ENCODE data around the gene GFM1. TPM values are rescaled to one million over a fixed set of nuclear protein-coding genes. Genes with fewer than 3 reads are reported as not detected.

GFM1 gene
- total RNA-seq, 1 donor from 2014 or later, result 31.7 TPM

DNA sequence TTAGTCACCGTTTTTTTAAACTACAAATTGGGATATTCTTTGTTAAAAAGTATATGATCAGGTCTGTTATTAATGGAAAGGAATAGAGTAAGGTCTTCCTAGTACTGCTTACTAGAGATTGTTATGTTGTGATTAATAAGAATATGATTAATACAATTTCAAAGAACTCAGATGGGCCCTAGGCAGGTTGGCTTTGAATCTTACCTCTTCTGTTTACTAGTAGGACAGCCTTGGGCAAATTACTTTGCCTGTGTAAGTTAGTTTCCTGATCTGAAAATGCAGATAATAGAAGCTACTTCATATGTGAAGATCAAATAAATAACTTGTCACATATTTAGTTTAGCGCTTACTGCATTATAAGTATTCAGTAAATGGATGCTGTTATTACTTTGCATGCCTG is 6.9 kb downstream of the GFM1 start:
- intact Hi-C loops (cut with DNase I), result no loop called here
- H3K36me3 ChIP-seq, result peaks cover 0 to 40% of the 10 kb centered on the region in 2 donors

DNA sequence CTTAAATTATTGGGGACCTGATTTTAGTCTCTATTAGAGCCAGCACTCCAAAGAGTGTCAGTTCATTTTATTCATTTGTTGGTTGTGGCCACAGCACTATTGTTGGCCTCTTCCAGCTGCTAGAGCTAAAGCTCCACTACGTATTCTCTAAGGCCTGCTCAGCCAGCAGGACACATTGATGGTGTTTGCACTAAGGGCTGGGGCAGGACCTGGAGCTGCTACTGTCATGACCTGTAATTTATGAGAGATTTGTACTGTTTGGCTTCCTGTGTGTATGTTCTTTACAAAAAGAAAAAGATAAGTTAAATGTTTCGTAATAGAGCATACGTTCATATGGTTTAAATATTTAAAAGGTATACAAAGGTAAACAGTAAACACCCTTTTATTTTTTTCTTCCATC is 8.1 kb downstream of the GFM1 start:
- H3K9me3 ChIP-seq, result no peaks in the 10 kb centered on the region
- no peak overlapping the region for H3K4me3 ChIP-seq
- H3K27me3 ChIP-seq, result no peaks in the 10 kb centered on the region
- H3K27ac ChIP-seq, result no peak overlapping the region
- no peaks in the 10 kb centered on the region for H3K4me1 ChIP-seq
- peaks cover 0 to 44% of the 10 kb centered on the region in 2 donors for H3K36me3 ChIP-seq
- intact Hi-C loops (cut with DNase I), result no loop called here
- DNase-seq (ENCODE audit: extremely low spot score in 2 of 2), result no peak
- TF ChIP-seq POLR2A (IDR thresholded peaks at IDR 0.05), result no peak
- TF ChIP-seq, protein P1, sequence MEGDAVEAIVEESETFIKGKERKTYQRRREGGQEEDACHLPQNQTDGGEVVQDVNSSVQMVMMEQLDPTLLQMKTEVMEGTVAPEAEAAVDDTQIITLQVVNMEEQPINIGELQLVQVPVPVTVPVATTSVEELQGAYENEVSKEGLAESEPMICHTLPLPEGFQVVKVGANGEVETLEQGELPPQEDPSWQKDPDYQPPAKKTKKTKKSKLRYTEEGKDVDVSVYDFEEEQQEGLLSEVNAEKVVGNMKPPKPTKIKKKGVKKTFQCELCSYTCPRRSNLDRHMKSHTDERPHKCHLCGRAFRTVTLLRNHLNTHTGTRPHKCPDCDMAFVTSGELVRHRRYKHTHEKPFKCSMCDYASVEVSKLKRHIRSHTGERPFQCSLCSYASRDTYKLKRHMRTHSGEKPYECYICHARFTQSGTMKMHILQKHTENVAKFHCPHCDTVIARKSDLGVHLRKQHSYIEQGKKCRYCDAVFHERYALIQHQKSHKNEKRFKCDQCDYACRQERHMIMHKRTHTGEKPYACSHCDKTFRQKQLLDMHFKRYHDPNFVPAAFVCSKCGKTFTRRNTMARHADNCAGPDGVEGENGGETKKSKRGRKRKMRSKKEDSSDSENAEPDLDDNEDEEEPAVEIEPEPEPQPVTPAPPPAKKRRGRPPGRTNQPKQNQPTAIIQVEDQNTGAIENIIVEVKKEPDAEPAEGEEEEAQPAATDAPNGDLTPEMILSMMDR (IDR thresholded peaks at IDR 0.05), result no peak
- TF ChIP-seq POLR2AphosphoS5 (IDR thresholded peaks at IDR 0.05; ENCODE audit: insufficient read depth in 1 of 2, low read depth in 1 of 2), result no peak

More for the DNA sequence above, 6.9 kb downstream of the GFM1 start:
- peaks cover 9% of the 10 kb centered on the region for H3K4me1 ChIP-seq
- H3K9me3 ChIP-seq, result no peaks in the 10 kb centered on the region
- H3K27me3 ChIP-seq, result no peaks in the 10 kb centered on the region
- TF ChIP-seq, protein P1 (IDR thresholded peaks at IDR 0.05), result no peak
- no peak for TF ChIP-seq POLR2A (IDR thresholded peaks at IDR 0.05)
- no peak for TF ChIP-seq POLR2AphosphoS5 (IDR thresholded peaks at IDR 0.05; ENCODE audit: insufficient read depth in 1 of 2, low read depth in 1 of 2)
- H3K27ac ChIP-seq, result no peak overlapping the region
- no peak overlapping the region for H3K4me3 ChIP-seq
- no peak for DNase-seq (ENCODE audit: extremely low spot score in 2 of 2)

DNA sequence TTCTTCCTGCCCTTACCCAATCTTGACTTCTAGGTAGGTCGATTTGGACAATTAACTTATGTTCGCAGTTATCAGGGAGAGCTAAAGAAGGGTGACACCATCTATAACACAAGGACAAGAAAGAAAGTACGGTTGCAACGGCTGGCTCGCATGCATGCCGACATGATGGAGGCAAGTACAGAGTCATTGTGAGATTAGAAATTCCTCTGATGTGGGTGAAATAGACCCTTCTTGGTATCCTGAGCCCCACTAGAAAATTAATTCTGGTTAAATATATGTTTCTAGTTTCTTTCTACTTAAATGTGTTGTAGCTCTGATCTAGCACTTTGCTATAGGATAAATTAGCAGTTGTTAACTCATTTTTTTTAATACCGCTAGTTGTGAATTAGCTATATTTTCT is 14.6 kb downstream of the GFM1 start:
- Histone ChIP-seq H3K36me3 (peaks cover 0 to 53% of the 10 kb centered on the region in 2 donors), H3K9me3 (no peaks in the 10 kb centered on the region), H3K4me3 (no peak overlapping the region), H3K27me3 (no peaks in the 10 kb centered on the region), H3K27ac (no peak overlapping the region), H3K4me1 (no peaks in the 10 kb centered on the region)
- DNase-seq (ENCODE audit: extremely low spot score in 2 of 2), result no peak
- no peak for TF ChIP-seq POLR2AphosphoS5 (IDR thresholded peaks at IDR 0.05; ENCODE audit: insufficient read depth in 1 of 2, low read depth in 1 of 2)
- TF ChIP-seq, protein P1 (IDR thresholded peaks at IDR 0.05), result no peak
- no peak for TF ChIP-seq POLR2A (IDR thresholded peaks at IDR 0.05)
- intact Hi-C loops (cut with DNase I), result no loop called here

DNA sequence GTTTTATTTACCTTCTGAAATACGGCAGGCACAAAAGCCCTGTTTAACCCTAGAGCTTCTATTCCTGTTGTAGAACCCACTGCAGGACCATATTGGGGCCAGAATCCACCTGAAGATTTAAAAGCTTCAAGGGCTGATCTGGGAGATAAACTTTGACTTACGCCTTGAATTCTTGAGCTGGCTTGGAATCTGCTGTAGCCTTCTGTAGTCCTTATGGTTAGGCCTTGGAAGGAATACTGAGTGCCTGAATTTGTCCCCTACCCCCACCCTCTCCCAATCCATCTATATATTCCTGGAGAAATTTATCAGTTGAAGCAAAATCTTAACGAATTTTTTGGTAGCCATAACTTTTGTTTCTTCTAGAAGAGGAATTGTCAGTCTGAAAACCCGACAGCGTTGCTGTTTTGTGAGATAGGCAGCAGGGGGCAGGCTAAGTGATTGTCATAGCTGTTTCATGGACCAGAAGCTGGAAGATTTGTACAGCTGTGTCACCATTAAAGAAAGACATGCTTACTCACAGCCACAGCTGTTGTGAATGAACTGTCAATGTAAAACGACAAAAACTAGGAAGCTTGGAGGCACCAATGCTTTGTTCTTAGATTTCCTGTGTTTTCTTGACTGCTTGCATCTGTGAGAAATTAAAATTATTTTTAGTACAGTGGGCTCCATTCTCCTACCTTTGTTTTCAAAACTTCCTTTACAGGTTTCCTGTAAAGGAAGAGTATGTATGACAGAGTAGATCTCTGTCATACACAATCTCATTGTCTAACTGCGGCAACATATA is 15.3 kb downstream of the GFM1 start:
- H3K27me3 ChIP-seq, result no peaks in the 10 kb centered on the region
- no peaks in the 10 kb centered on the region for H3K9me3 ChIP-seq
- H3K36me3 ChIP-seq, result peaks cover 0 to 47% of the 10 kb centered on the region in 2 donors
- H3K4me3 ChIP-seq, result no peak overlapping the region
- intact Hi-C loops (cut with DNase I), result loop anchor here (10.0 kb wide), 1 partner anchor 145 kb away; the partner anchor contains the start of gene MFSD1
- no peaks in the 10 kb centered on the region for H3K4me1 ChIP-seq
- peak overlapping the region; percentile 43 for H3K27ac ChIP-seq
- DNase-seq (ENCODE audit: extremely low spot score in 2 of 2), result no peak
- TF ChIP-seq POLR2AphosphoS5 (IDR thresholded peaks at IDR 0.05; ENCODE audit: insufficient read depth in 1 of 2, low read depth in 1 of 2) (peak in 1 of 2 donors; percentile 17), POLR2A (IDR thresholded peaks at IDR 0.05) (no peak)
- TF ChIP-seq, protein P1 (IDR thresholded peaks at IDR 0.05), result peak in 2 of 3 experiments; percentile 63 to 64

DNA sequence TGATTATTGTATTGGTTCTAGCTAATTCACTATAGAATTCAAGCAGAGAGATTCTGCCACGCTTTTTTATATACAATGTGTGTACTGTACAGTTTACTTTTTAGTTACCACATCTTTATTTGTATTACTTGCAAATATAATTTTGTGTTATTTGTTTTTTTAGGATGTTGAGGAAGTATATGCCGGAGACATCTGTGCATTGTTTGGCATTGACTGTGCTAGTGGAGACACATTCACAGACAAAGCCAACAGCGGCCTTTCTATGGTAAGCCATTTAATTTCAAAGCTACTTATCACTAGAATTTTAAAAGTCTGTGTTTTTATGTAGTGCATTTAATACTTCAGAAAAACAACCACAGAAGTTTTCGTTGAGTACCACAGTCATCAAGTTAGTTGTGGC is 16.4 kb downstream of the GFM1 start:
- DNase-seq (ENCODE audit: extremely low spot score in 2 of 2), result no peak
- intact Hi-C loops (cut with DNase I), result loop anchor here (10.0 kb wide), 1 partner anchor 144 kb away; the partner anchor contains the start of gene MFSD1
- Histone ChIP-seq H3K9me3 (no peaks in the 10 kb centered on the region), H3K4me1 (no peaks in the 10 kb centered on the region), H3K36me3 (peaks cover 0 to 49% of the 10 kb centered on the region in 2 donors), H3K4me3 (no peak overlapping the region), H3K27ac (no peak overlapping the region), H3K27me3 (no peaks in the 10 kb centered on the region)
- no peak for TF ChIP-seq POLR2AphosphoS5 (IDR thresholded peaks at IDR 0.05; ENCODE audit: insufficient read depth in 1 of 2, low read depth in 1 of 2)
- no peak for TF ChIP-seq POLR2A (IDR thresholded peaks at IDR 0.05)
- TF ChIP-seq, protein P1 (IDR thresholded peaks at IDR 0.05), result no peak
